ENCODE measurements around the gene RABIF.
"Not testable (repeated sequence)": the region's sequence is repeated elsewhere in the genome, so short reads cannot be mapped to it uniquely, and the experiment has no call there.

Gene RABIF

GRCh38 chr1:202835548-202836072 lies 53.3 kb downstream of the RABIF start:
- no peak for DNase-seq (ENCODE audit: low read depth in 2 of 3, low spot score in 2 of 3)

DNA sequence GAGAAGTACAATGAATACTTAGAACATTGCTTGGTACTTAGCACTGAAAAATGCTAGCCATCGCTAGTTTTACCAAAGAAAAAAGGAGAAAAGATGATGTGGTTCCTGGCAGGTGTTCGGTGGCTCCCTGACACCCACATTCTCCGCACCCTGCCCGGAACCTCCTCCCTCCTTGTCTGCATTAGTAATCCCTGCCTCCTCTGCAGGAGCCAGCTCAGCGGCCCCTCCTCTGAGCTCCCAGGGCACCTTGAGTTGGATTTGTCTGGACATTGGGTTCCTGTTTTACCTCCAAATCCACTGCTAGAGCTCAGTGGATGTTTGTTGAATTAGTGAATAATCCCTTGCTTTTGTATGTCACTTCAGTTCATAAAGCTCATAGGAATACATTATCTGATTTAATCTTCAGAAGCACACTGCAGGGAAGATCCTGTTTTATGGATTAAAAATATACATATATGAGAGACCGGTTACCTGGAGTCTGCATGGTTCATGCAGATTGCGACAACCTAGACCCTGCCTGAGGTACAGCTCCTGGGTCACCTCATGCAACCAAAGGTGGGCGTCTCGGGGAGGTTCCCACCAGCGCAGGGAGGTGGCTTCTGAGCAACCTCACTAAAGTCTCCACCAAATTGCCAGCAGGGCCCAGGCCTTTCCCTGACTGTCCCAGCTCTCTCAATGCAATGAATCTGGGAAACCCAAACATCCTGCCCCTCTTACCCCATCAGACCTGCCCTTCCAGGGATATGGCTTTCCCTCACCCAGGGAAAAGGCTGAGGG lies 54.0 kb downstream of the RABIF start:
- no peak for DNase-seq (ENCODE audit: low read depth in 2 of 3, low spot score in 2 of 3)

- no peak for DNase-seq (ENCODE audit: low read depth in 2 of 3, low spot score in 2 of 3)
Observed at GRCh38 chr1:202831906-202832305, 57.0 kb downstream of the RABIF start.

DNA sequence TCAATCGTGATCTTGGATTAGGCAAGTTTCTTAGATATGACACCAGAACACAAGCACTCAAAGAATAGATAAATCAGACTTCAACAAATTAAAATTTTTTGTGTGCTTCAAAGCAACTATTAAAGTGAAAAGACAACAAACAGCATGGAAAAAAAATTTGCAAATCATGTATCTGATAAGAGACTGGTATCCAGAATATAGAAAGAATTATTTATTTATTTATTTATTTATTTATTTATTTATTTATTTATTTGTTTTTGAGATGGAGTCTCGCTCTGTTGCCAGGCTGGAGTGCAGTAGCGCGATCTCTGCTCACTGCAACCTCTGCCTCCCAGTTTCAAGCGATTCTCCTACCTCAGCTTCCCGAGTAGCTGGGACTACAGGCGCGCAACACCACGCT lies 59.7 kb downstream of the RABIF start:
- not testable (repeated sequence) for DNase-seq (ENCODE audit: low read depth in 2 of 3, low spot score in 2 of 3)
